ENCODE results near the gene NPC2.

Gene NPC2

GRCh38 chr14:74434294-74434693 lies 58.8 kb downstream of the NPC2 start:
- H3K27ac ChIP-seq, result no peak overlapping the region
- H3K4me2 ChIP-seq, result no peak overlapping the region
- H3K4me1 ChIP-seq, result no peaks in the 10 kb centered on the region; the same call in 1 of the 2 replicates
- no peak for TF ChIP-seq Cebpa-rat (IDR thresholded peaks at IDR 0.05)
- no peaks in the 10 kb centered on the region for H3K27me3 ChIP-seq
- H4K20me1 ChIP-seq, result peaks cover 2% of the 10 kb centered on the region; the same call in 1 of the 2 replicates
- no peaks in the 10 kb centered on the region for H3K9me3 ChIP-seq
- no peaks in the 10 kb centered on the region for H3K36me3 ChIP-seq
- H3K9ac ChIP-seq, result no peak overlapping the region
- H3K4me3 ChIP-seq, result no peak overlapping the region

- Histone ChIP-seq H3K27me3 (peaks cover 20% of the 10 kb centered on the region; the same call in 1 of the 2 replicates), H4K20me1 (peaks cover 29% of the 10 kb centered on the region), H3K9ac (no peak overlapping the region), H3K4me2 (no peak overlapping the region), H3K4me1 (peaks cover 9% of the 10 kb centered on the region), H3K4me3 (no peak overlapping the region), H3K27ac (no peak overlapping the region), H3K9me3 (no peaks in the 10 kb centered on the region), H3K36me3 (no peaks in the 10 kb centered on the region)
- no peak for TF ChIP-seq Cebpa-rat (IDR thresholded peaks at IDR 0.05)
Observed at GRCh38 chr14:74429991-74430390, 63.1 kb downstream of the NPC2 start.
